CD4-positive, alpha-beta T cell treated with Interleukin-12 subunit alpha and Interleukin-12 subunit beta, for 1 hour (primary cell): Measurements from ENCODE around the gene OR6C3.
"Not testable (repeated sequence)": the region's sequence is repeated elsewhere in the genome, so short reads cannot be mapped to it uniquely, and the experiment has no call there.

ENCODE experiments used
- DNase-seq: peaks from one replicate; pipeline ENCODE4 v3.0.0-alpha.2; 2020

The OR6C3 gene

GRCh38 chr12:55330446-55330845 lies at the start of gene OR6C3:
TSS of gene OR6C3 (plus strand) at chr12:55330746. CDS start at chr12:55331701, 955 bp downstream.
- DNase-seq = no peak

- DNase-seq = no peak
These were observed 49.6 kb upstream of the OR6C3 start for GRCh38 chr12:55280991-55281390.

- no peak for DNase-seq
These were observed 40.5 kb upstream of the OR6C3 start for GRCh38 chr12:55289999-55290398.

- DNase-seq = no peak
These were observed 34.1 kb upstream of the OR6C3 start, which contains the start of gene OR6C6 for GRCh38 chr12:55296469-55296868. TSS of gene OR6C6 (minus strand) at chr12:55296569. CDS start at chr12:55295232, 1,337 bp downstream.

- no peak for DNase-seq
These were observed 16.5 kb upstream of the OR6C3 start, which contains the start of gene OR6C1 for GRCh38 chr12:55314043-55314442. TSS of gene OR6C1 (plus strand) at chr12:55314343. CDS start at chr12:55320600, 6,257 bp downstream.

GRCh38 chr12:55320201-55320600 lies 10.3 kb upstream of the OR6C3 start:
- no peak for DNase-seq

GRCh38 chr12:55325801-55326200 lies 4.7 kb upstream of the OR6C3 start:
- DNase-seq = not testable (repeated sequence)

- no peak for DNase-seq
These were observed 5.5 kb downstream of the OR6C3 start for GRCh38 chr12:55336002-55336401.

- not testable (repeated sequence) for DNase-seq
These were observed 24.8 kb downstream of the OR6C3 start for GRCh38 chr12:55355338-55355737.

GRCh38 chr12:55362675-55363074 lies 32.1 kb downstream of the OR6C3 start, which contains the start of gene OR6C75:
TSS of gene OR6C75 (plus strand) at chr12:55362975. CDS start at chr12:55365111, 2,136 bp downstream.
- DNase-seq = no peak

- no peak for DNase-seq
These were observed 34.5 kb downstream of the OR6C3 start for GRCh38 chr12:55365086-55365485.

GRCh38 chr12:55372521-55372920 lies 42.0 kb downstream of the OR6C3 start:
- DNase-seq = no peak
